ENCODE data around the gene SLC34A2. TPM values are rescaled to one million over a fixed set of nuclear protein-coding genes. Genes with fewer than 3 reads are reported as not detected.

Gene SLC34A2
- total and polyA plus RNA-seq, 7 donors, result under 0.01 to 0.44 (median 0.17) TPM

DNA sequence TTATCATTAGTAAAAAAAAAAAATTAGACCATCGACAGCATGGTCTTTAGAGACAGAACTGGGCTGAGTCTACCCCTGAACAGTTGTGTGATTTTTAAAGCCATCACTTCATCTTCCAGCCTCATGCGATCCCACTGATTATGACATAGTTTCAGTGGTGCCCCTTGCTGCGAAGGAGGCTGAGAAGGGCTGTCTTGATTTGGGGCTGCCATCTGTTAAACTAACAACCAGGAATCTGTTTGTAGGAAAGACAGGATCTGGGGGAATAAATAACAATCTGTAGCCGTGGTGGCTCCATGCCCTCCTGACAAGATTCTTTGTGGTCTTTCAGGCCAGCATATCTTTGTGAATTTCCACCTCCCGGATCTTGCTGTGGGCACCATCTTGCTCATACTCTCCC, 17.1 kb downstream of the SLC34A2 start:
- no peaks in the 10 kb centered on the region for H3K9me3 ChIP-seq
- 87 to 94% (median 90%) methylated on average over 5 of the region's 5 CpGs for WGBS, 3 donors
- TF ChIP-seq, protein P1, sequence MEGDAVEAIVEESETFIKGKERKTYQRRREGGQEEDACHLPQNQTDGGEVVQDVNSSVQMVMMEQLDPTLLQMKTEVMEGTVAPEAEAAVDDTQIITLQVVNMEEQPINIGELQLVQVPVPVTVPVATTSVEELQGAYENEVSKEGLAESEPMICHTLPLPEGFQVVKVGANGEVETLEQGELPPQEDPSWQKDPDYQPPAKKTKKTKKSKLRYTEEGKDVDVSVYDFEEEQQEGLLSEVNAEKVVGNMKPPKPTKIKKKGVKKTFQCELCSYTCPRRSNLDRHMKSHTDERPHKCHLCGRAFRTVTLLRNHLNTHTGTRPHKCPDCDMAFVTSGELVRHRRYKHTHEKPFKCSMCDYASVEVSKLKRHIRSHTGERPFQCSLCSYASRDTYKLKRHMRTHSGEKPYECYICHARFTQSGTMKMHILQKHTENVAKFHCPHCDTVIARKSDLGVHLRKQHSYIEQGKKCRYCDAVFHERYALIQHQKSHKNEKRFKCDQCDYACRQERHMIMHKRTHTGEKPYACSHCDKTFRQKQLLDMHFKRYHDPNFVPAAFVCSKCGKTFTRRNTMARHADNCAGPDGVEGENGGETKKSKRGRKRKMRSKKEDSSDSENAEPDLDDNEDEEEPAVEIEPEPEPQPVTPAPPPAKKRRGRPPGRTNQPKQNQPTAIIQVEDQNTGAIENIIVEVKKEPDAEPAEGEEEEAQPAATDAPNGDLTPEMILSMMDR (IDR thresholded peaks at IDR 0.05), result no peak
- DNase-seq (no peak), ATAC-seq (no peak)
- H3K27me3 ChIP-seq (ENCODE audit: insufficient read depth in 3 of 3, low read length in 2 of 3), result peaks cover 0 to 3% (median 0%) of the 10 kb centered on the region in 3 donors
- no peak overlapping the region for H3K4me3 ChIP-seq
- intact Hi-C loops (cut with DNase I), result no loop called here
- no peaks in the 10 kb centered on the region for H3K36me3 ChIP-seq (ENCODE audit: insufficient read depth in 1 of 2, low read depth in 1 of 2)
- H3K4me1 ChIP-seq, result no peaks in the 10 kb centered on the region
- no peak overlapping the region for H3K27ac ChIP-seq

DNA sequence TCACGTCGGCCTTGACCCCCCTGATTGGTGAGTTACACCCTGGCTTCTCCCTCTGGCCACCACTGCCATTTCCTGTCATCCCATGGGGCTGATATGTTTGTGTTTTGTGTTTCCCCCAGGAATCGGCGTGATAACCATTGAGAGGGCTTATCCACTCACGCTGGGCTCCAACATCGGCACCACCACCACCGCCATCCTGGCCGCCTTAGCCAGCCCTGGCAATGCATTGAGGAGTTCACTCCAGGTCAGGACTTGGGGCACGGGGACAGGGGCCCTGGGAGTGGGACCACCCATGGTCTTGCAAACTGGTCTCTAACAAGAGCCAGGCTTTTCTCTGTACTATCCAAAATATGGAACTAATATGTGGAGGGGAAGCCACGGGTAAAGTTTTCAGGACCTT, 18.7 kb downstream of the SLC34A2 start:
- H3K4me1 ChIP-seq, result no peaks in the 10 kb centered on the region
- WGBS, 3 donors, result 88 to 94% (median 89%) methylated on average over 10 of the region's 10 CpGs
- TF ChIP-seq, protein P1 (IDR thresholded peaks at IDR 0.05), result no peak
- no peak overlapping the region for H3K4me3 ChIP-seq
- H3K27me3 ChIP-seq (ENCODE audit: insufficient read depth in 3 of 3, low read length in 2 of 3), result peaks cover 0 to 3% (median 0%) of the 10 kb centered on the region in 3 donors
- H3K36me3 ChIP-seq (ENCODE audit: insufficient read depth in 1 of 2, low read depth in 1 of 2), result no peaks in the 10 kb centered on the region
- H3K27ac ChIP-seq, result no peak overlapping the region
- H3K9me3 ChIP-seq, result no peaks in the 10 kb centered on the region
- intact Hi-C loops (cut with DNase I), result no loop called here
- ATAC-seq, result no peak
- no peak for DNase-seq

DNA sequence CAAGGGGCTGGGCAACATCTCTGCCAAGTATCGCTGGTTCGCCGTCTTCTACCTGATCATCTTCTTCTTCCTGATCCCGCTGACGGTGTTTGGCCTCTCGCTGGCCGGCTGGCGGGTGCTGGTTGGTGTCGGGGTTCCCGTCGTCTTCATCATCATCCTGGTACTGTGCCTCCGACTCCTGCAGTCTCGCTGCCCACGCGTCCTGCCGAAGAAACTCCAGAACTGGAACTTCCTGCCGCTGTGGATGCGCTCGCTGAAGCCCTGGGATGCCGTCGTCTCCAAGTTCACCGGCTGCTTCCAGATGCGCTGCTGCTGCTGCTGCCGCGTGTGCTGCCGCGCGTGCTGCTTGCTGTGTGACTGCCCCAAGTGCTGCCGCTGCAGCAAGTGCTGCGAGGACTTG, 20.6 kb downstream of the SLC34A2 start:
- Histone ChIP-seq H3K36me3 (ENCODE audit: insufficient read depth in 1 of 2, low read depth in 1 of 2) (no peaks in the 10 kb centered on the region), H3K4me1 (no peaks in the 10 kb centered on the region), H3K27ac (no peak overlapping the region), H3K9me3 (no peaks in the 10 kb centered on the region), H3K4me3 (no peak overlapping the region), H3K27me3 (ENCODE audit: insufficient read depth in 3 of 3, low read length in 2 of 3) (no peaks in the 10 kb centered on the region)
- DNase-seq (no peak), ATAC-seq (no peak)
- WGBS, 3 donors, result 91 to 95% (median 93%) methylated on average over 30 of the region's 30 CpGs
- intact Hi-C loops (cut with DNase I), result no loop called here
- TF ChIP-seq, protein P1 (IDR thresholded peaks at IDR 0.05), result no peak

DNA sequence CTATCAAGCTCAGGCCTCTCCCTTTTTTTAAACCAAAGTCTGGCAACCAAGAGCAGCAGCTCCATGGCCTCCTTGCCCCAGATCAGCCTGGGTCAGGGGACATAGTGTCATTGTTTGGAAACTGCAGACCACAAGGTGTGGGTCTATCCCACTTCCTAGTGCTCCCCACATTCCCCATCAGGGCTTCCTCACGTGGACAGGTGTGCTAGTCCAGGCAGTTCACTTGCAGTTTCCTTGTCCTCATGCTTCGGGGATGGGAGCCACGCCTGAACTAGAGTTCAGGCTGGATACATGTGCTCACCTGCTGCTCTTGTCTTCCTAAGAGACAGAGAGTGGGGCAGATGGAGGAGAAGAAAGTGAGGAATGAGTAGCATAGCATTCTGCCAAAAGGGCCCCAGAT, 21.5 kb downstream of the SLC34A2 start:
- intact Hi-C loops (cut with DNase I), result no loop called here
- no peak overlapping the region for H3K27ac ChIP-seq
- 79 to 84% (median 81%) methylated on average over 3 of the region's 3 CpGs for whole genome bisulfite sequencing, 3 donors
- TF ChIP-seq, protein P1 (IDR thresholded peaks at IDR 0.05), result no peak
- DNase-seq, result no peak
- no peaks in the 10 kb centered on the region for H3K4me1 ChIP-seq
- no peaks in the 10 kb centered on the region for H3K36me3 ChIP-seq (ENCODE audit: insufficient read depth in 1 of 2, low read depth in 1 of 2)
- no peak for ATAC-seq
- H3K27me3 ChIP-seq (ENCODE audit: insufficient read depth in 3 of 3, low read length in 2 of 3), result no peaks in the 10 kb centered on the region
- no peaks in the 10 kb centered on the region for H3K9me3 ChIP-seq
- H3K4me3 ChIP-seq, result no peak overlapping the region

DNA sequence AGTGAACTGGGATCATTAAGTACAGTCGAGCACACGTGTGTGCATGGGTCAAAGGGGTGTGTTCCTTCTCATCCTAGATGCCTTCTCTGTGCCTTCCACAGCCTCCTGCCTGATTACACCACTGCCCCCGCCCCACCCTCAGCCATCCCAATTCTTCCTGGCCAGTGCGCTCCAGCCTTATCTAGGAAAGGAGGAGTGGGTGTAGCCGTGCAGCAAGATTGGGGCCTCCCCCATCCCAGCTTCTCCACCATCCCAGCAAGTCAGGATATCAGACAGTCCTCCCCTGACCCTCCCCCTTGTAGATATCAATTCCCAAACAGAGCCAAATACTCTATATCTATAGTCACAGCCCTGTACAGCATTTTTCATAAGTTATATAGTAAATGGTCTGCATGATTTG, 22.3 kb downstream of the SLC34A2 start:
- Histone ChIP-seq H3K36me3 (ENCODE audit: insufficient read depth in 1 of 2, low read depth in 1 of 2) (no peaks in the 10 kb centered on the region), H3K27ac (no peak overlapping the region), H3K4me3 (no peak overlapping the region), H3K9me3 (no peaks in the 10 kb centered on the region), H3K27me3 (ENCODE audit: insufficient read depth in 3 of 3, low read length in 2 of 3) (no peaks in the 10 kb centered on the region), H3K4me1 (no peaks in the 10 kb centered on the region)
- 77 to 85% (median 79%) methylated on average over 5 of the region's 5 CpGs for WGBS, 3 donors
- DNase-seq (no peak), ATAC-seq (no peak)
- TF ChIP-seq, protein P1 (IDR thresholded peaks at IDR 0.05), result no peak
- intact Hi-C loops (cut with DNase I), result no loop called here
